GM19043 (cell line): ENCODE results near the gene NELFCD.
"Not testable (repeated sequence)": the region's sequence is repeated elsewhere in the genome, so short reads cannot be mapped to it uniquely, and the experiment has no call there.

ENCODE experiments used
- ATAC-seq: cut with Tn5 transposase; IDR thresholded peaks from one replicate; pipeline ENCODE4 v1.9.1; 2021; ENCODE audit warnings: low read depth; ENCODE audit not compliant: unreplicated experiment

Gene NELFCD

DNA sequence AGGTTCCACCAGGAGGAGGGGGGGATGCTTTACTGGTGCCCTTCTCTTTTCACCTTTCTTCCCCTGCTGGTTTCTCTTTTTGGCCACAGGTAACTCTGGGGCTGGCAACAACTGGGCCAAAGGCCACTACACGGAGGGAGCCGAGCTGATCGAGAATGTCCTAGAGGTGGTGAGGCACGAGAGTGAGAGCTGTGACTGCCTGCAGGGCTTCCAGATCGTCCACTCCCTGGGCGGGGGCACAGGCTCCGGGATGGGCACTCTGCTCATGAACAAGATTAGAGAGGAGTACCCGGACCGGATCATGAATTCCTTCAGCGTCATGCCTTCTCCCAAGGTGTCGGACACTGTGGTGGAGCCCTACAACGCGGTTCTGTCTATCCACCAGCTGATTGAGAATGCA is 42.6 kb downstream of the NELFCD start:
- ATAC-seq, result no peak

DNA sequence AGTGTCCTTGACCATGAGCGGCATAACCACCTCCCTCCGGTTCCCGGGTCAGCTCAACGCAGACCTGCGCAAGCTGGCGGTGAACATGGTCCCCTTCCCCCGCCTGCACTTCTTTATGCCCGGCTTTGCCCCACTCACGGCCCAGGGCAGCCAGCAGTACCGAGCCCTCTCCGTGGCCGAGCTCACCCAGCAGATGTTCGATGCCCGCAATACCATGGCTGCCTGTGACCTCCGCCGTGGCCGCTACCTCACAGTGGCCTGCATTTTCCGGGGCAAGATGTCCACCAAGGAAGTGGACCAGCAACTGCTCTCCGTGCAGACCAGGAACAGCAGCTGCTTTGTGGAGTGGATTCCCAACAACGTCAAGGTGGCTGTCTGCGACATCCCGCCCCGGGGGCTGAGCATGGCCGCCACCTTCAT is 43.1 kb downstream of the NELFCD start:
- ATAC-seq, result no peak

DNA sequence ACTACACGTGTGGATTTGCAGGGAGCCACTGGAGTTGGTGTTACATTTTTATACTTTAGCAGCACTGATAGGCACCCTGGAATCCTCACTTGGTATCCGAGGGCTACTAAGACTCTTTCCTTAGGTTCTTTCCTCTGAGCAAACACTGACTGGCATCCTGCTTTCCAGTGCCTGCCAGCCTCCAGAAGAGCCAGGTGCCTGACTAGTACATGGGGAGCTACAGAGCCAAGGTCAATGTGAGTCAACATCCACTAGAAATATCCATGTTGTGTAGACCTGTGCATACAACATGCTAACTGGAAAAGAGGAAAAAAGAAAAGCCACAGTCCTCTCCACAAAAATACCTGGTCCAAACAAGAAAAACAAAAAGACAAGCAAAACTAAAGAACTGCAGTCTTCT is 44.0 kb downstream of the NELFCD start:
- ATAC-seq, result no peak

DNA sequence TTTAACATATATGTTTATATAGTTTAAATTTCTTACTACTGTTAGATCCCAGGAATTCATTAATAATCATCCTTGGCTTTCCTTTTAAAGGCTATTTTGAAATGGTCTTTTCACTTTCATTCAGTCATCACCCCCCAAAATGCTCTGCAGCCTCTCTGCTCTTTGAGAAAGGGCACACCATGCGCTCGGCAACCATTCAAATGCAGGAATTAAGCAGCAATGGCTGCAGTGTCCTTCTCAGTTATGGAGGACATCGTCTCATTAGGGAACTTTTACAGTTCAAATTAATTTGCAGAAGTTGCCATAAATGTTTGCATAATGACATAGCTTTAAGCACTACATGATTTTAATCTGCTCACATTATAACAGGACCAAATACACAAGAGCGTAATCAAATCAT is 44.5 kb downstream of the NELFCD start:
- ATAC-seq, result no peak

DNA sequence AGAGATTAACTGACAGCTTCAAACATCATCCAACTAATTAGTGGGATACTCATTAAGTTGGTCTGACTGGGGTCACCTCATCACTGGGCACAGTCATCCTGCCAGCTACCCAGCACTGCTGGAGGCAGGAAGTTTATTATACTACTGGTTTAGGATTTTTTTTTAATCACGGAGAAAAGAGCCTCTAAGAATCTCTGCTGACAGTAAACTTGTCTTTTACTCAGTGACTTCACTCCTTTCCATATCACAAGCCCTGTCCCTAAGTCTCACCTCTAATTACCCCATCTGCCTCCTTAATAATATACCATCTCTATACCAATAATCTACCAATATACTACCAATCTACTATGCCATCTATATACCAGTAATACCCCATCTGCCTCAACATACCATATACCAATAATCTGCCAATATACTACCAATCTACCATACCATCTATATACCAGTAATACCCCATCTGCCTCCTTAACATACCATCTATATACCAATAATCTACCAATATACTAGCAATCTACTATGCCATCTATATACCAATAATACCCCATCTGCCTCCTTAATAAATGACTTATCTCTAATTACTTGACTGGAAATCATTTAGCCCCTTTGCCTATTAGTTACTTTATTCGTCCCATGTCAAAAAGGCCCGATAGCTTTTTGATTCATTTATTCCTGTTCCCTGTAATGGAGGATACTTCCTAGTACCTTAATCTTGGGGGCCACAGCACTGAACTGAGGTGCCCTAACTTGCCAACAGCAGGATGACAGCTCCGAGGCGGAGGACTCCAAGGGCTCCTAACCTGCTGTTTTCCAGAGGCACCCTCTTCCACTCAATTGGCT is 46.1 kb downstream of the NELFCD start:
- no peak for ATAC-seq

DNA sequence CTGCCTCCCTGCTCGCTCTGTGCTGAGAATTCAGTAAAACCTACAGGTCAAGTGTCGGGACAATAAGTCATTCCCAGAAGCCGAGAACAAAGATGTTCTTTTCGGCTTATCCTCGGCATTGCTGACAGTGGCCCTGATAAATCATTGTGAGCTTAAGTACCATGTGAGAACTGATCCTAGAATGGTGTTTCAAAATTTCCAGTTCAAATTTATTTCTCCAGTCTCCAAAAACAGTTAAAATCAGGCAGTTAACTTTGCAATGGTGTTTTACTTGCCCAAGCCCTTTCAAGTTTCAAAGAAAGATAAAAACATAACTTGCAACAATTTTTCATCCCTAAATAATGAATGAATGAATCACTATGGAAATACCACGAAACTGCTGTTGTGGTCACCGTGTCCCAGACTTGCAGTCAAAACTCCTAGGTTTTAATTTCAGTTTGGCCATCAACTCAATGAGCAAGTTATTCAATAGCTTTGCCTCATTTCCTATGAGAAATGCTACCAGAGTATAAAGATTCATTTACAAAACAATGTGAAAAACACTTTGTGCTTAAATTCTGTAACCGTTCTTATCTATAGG is 46.8 kb downstream of the NELFCD start:
- no peak for ATAC-seq

DNA sequence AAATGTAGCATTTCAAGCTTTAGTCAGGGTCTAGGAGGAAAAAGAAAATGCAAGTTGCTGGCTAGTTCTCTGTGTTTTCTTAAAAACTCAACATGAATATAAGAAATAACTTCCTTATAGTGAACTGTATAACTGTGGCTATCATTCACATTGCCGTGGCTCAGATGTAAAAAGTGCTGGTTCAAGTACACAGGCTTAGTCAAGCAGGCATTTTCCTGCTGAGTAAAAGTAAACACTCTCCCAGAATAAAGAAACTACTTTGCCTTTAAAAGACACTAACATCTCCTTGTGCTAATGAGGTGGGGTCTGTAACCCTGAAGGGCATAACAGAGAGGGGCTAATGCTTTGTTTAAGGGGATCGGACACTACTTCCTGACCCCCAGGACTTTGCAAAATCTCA is 47.8 kb downstream of the NELFCD start:
- no peak for ATAC-seq

DNA sequence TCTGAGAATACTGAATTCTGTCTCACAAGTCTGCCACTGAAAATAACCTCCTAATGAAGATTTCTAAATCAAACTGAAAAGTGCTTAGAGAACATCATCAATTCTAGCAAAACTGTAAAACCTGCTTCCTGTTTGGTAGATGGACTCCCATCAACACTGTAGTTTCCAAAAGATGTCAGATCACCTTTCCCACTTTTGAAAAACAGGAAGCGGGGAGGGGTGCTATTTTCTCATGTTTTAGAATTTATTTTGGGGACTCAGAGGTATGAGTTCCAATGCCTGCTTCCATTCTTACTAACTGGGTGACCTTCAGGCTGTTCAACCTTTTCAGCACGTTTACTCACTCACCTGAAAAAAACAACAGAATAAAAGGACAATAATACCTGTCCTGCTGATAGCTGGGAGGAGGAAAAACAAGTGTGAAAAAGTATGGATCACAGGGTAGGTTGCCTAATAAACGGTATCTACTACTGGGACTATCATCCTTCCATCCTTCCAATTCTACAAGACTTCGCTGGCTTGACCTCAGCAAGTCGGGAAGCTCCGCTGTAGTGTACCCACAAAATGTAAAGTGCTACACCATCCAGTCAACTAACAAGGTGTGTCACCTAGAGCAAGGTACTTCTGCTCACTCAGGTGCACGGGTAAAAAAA is 50.0 kb downstream of the NELFCD start:
- ATAC-seq, result no peak

DNA sequence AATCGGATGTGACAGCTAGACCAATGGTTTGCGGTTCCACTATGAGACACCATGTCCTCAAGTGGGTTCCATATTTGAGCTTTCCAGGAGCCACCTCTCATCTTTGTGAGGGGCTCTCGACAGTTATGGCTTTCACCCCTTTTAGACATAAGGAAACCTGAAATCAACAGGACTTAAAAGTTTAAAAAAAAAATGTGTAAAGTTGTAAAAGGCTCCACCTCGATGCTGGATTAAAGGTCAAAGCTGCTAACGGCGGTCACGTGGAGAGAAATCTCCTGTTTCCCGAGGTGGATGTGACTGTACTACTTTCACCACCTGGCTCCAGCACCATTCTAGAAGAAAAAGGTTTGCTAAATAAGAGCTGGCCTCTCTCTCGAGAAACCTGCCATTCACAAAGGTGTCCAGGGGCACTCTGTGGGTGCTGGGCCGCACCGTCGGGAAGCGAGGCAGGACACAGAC is 50.5 kb downstream of the NELFCD start:
- ATAC-seq, result no peak

DNA sequence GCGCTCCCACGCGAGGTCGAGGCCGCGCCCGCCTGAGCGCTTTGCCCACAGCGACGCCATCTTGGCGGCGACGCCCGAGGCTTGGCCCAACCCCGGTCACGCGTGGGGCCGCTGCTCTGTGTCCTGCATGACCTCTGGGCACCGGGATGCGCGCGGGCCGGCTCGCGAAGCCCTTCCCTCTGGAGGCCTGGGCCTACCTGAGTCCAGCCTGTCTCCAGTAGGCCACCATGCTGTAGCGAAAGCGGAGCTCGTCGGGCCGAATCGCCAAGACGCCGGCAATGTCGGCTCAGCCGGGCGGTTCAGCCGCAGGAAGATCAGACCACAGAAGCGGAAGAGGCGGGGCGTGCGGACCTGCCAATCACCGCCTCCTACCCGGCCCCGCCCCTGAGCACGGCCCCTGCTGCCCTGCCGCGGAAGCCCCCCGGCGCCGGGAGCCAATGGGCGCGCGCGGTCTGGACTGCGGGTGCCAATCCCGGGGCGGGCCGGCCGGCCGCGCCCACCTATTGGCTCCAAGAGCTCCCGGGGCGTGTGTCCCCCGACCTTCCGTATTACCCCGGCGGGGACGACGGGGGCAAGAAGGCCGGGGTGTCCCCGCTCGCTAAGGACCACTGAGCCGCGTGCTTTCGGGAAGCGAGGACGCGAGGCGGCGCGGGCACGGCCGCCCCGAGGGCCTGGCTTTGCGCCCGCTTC is 51.1 kb downstream of the NELFCD start, which contains the start of gene ATP5F1E:
Gene ATP5F1E, minus strand, starts transcription at position 313 of the 690 bp plus-strand sequence. Its CDS starts 84 bp downstream, at position 229.
- peak; percentile 91 for ATAC-seq

DNA sequence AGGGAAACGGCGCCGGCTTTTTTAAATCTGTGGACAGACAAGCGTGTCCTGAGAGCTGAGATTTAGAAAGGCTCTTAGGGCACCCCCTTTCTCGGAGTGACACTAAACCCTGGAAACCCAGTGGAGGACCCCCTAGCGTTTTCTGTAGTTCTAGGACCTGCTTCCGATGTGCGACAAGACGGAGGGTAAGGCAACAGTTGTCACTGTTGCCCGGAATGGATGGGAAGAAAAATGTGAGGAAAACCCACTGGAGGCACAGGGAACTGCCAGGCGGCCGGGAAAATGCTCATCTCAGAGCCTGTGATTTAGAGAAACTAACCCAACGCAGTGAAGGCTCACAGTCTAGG is 51.6 kb downstream of the NELFCD start:
- ATAC-seq, result no peak

DNA sequence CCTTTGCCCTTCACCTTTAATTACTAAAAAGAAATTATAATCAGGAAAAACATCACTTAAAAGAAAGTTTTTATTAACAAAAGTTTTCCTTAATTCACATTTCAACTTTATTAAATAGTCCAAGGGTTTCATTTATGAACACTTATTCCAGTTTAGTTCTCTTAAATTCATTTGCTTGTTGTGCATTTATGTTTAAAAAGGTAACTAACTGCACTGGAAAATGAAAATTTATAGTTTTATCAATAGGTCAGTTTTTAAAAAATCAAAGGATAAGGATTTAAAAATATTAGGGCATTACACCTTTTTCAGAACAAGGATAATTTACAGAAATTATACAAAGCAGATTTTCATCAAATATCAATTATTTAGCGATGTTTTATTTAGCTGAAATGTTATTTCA is 52.0 kb downstream of the NELFCD start:
- no peak for ATAC-seq

DNA sequence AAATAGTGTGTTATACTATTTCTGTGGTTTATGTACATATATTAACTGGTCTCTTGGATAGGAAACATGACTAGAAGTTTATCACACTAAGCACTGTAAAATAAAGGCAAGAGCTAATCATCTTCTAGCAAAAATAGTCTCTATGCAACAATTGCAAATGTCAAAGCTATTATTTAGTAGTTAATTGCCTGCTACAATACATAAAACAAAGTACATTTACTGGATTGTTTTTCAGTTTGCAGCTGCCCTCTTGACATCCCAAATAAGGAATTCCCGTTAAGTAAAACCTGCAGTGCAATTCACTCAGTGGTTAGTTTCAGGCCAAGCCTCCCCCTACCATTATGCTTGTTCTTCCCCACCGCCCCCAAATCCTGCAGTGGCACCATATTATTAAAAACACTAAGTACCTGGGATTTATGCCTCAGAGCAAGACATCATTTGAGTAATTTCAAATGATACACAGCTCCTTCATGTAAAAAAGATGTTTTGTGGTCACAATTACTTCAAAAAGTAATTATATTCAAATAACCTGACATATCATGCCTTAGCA is 52.6 kb downstream of the NELFCD start:
- no peak for ATAC-seq

DNA sequence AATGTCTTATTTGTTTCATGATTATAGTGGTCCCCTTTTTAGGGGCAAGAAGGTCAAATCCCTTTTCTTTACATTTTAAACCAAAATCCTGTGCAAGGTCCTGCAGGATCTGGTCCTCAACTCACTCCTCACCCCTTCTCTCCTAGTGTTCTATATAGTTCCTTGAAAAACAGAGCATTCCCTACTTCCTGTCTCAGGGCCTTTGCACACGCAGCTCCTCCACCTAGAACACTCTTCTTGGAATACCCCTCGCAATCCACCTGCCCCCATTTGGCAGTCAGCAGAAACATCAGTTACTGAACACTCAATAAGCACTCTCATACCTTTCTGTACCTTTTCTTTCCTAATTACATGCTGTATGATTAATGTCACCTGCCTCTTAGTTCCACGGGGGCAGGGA is 54.3 kb downstream of the NELFCD start:
- no peak for ATAC-seq

DNA sequence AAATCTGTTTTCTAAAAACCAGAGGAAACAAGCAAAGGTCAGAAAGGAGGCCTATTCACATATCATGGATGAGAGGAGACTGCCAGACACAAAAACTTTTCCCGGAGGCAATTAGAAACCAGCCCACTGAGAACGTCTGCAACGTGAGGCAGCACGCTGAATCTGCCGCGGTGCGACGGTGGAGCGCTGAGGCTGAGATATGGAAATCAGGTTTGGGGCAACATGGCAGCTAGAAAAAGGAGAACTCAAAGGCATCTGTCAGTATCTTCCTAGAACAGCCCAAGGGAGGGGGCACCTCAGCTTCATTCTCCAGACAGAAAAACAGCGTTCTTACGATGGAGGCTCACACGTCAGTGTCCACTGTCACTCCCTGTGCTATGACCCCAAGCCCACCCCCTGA is 56.3 kb downstream of the NELFCD start:
- ATAC-seq, result no peak

DNA sequence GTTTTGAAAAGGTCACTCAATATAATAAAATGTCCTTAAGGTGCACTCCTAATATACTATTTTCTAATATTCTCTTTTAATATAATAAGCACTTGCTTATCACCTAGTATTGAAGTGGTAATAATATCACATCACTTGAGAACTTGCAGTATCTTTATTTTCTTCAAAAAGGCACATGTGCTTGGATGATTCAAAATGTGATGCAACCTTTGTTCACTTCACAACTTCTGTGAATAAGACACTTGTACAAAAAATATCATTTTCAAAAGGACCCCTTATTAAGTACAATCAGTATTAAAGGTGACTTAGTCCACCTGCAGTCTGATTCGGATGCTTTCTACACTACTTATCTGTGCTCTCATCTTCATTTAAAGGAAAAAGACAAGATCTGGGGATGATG is 58.2 kb downstream of the NELFCD start:
- no peak for ATAC-seq

DNA sequence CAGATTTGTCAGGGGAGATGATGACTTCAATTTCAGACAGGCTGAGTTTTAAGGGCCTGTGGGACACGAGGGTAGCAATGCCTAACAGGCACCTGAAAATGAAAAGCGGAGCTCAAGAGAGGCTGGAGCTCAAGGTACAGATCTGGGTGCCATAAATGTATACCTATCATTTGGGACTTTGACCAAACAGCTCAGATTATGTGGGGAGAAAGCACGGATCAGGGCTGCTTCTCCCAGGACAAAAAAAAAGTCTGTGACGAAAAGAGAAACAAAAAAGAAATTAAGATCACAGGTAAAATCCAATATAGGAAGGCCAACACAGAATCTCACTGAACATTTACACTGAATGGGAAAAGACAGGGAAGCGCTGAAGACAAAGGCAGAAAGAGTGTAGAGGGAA is 59.6 kb downstream of the NELFCD start:
- ATAC-seq, result no peak

DNA sequence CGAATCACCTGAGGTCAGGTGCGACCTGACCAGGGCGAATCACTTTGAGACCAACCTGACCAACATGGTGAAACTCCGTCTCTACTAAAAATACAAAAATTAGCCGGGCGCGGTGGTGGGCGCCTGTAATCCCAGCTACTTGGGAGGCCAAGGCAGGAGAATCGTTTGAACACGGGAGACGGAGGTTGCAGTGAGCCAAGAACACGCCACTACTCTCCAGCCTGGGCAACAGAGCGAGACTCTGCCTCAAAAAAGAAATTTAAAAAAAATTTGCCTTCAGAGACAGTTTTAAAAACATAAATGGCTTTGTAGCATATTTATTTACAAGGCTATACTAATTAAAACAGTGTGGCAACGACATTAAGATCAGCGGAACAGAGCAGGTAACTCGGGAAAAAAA is 60.4 kb downstream of the NELFCD start:
- not testable (repeated sequence) for ATAC-seq

DNA sequence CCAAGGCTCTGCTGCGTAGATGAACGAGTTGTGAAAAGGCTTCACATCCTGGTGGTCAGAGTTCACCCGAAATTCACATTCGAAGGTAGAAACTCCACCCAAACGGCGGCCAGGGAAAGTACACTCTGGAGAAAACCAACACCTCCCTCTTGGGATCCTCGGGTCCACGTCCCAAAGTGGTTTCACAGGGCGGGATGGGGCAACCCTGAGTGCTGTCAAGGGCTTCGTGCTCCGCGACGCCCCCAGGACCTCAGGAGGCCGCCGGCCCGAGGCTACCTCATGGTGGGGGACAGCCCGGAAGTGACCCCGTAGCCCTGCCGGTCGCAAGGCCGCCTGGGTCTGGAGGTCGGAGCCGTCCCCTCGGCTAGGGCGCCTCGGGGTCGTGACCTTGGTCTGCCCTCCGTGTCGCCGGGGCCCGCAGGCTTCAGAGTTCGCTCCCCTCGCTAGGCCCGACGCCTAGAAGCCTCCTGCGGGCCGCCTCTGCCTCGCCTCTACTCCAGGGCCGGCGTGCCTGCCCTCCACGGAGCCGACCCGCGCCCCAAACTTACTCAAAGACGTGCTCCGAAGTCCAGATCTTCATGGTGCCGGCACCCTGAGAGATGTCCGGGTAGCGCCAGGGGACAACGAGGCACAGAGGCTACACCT is 61.2 kb downstream of the NELFCD start, which contains the start of gene PRELID3B:
Gene PRELID3B, minus strand, starts transcription at position 636 of the 645 bp plus-strand sequence. Its CDS starts 56 bp downstream, at position 580.
- peak; percentile 28 for ATAC-seq
